Activated effector memory CD4-positive, alpha-beta T cell treated with anti-CD3 and anti-CD28 coated beads, Interleukin-2, amount 50 U/mL, for 16 hours (primary cell): ENCODE results near the gene PDZD2.

ENCODE experiments used
- DNase-seq: peaks from one replicate; pipeline ENCODE4 v3.0.0-alpha.2; 2020

The PDZD2 gene

GRCh38 chr5:32089146-32090000, 450.4 kb downstream of the PDZD2 start:
- no peak for DNase-seq

- DNase-seq, result no peak
These were observed 451.3 kb downstream of the PDZD2 start for GRCh38 chr5:32090026-32090754.

GRCh38 chr5:32090755-32091128, 451.8 kb downstream of the PDZD2 start:
- DNase-seq, result no peak

GRCh38 chr5:32092938-32093812, 454.2 kb downstream of the PDZD2 start:
- DNase-seq, result peak; percentile 78

GRCh38 chr5:32094691-32095090, 455.8 kb downstream of the PDZD2 start:
- no peak for DNase-seq

- DNase-seq, result no peak
These were observed 456.3 kb downstream of the PDZD2 start for GRCh38 chr5:32095261-32095671.

GRCh38 chr5:32096891-32097595, 458.1 kb downstream of the PDZD2 start:
- DNase-seq, result no peak

- DNase-seq, result no peak
These were observed 459.4 kb downstream of the PDZD2 start for GRCh38 chr5:32098291-32098690.

- DNase-seq, result no peak
These were observed 460.0 kb downstream of the PDZD2 start for GRCh38 chr5:32098890-32099310.

GRCh38 chr5:32099486-32100035, 460.6 kb downstream of the PDZD2 start:
- no peak for DNase-seq

GRCh38 chr5:32100230-32100629, 461.3 kb downstream of the PDZD2 start:
- no peak for DNase-seq

GRCh38 chr5:32100691-32101302, 461.9 kb downstream of the PDZD2 start:
- no peak for DNase-seq

GRCh38 chr5:32102254-32102986, 463.5 kb downstream of the PDZD2 start:
- DNase-seq, result no peak

- DNase-seq, result no peak
These were observed 464.6 kb downstream of the PDZD2 start for GRCh38 chr5:32103521-32103920.

- DNase-seq, result no peak
These were observed 468.4 kb downstream of the PDZD2 start for GRCh38 chr5:32107291-32107690.

- no peak for DNase-seq
These were observed 469.2 kb downstream of the PDZD2 start for GRCh38 chr5:32108167-32108566.

GRCh38 chr5:32109236-32109635, 470.3 kb downstream of the PDZD2 start:
- no peak for DNase-seq

GRCh38 chr5:32110111-32110696, 471.3 kb downstream of the PDZD2 start:
- no peak for DNase-seq

- no peak for DNase-seq
These were observed 477.1 kb downstream of the PDZD2 start for GRCh38 chr5:32115985-32116384.

GRCh38 chr5:32116574-32117313, 477.8 kb downstream of the PDZD2 start:
- no peak for DNase-seq
